NCI-H526 treated with DMSO at 0.1 percent for 48 hours (cell line): Measurements from ENCODE around the gene WSCD1.
A peak's percentile ranks its signal among the peaks of the same experiment; 100 is the strongest.

ENCODE experiments used
- DNase-seq: peaks from one replicate; lab custom pipeline; 2025; lab: John Stamatoyannopoulos, UW

The WSCD1 gene

GRCh38 chr17:6108382-6108781, 38.2 kb downstream of the WSCD1 start:
- DNase-seq, result no peak

GRCh38 chr17:6108987-6109386, 38.8 kb downstream of the WSCD1 start:
- DNase-seq, result no peak

- no peak for DNase-seq
These were observed 39.4 kb downstream of the WSCD1 start for GRCh38 chr17:6109536-6109935.

GRCh38 chr17:6110088-6110487, 39.9 kb downstream of the WSCD1 start:
- no peak for DNase-seq

GRCh38 chr17:6110592-6110991, 40.4 kb downstream of the WSCD1 start:
- no peak for DNase-seq

- DNase-seq, result no peak
These were observed 50.2 kb downstream of the WSCD1 start for GRCh38 chr17:6120351-6120750.

GRCh38 chr17:6124856-6125255, 54.7 kb downstream of the WSCD1 start:
- DNase-seq, result no peak

- DNase-seq, result no peak
These were observed 56.6 kb downstream of the WSCD1 start for GRCh38 chr17:6126768-6127167.

GRCh38 chr17:6134721-6135120, 64.5 kb downstream of the WSCD1 start:
- DNase-seq, result no peak

GRCh38 chr17:6135236-6135635, 65.1 kb downstream of the WSCD1 start:
- no peak for DNase-seq

- no peak for DNase-seq
These were observed 65.8 kb downstream of the WSCD1 start for GRCh38 chr17:6135996-6136395.

GRCh38 chr17:6137716-6138502, 67.7 kb downstream of the WSCD1 start:
- no peak for DNase-seq

- DNase-seq, result peak; percentile 34
These were observed 68.7 kb downstream of the WSCD1 start for GRCh38 chr17:6138761-6139446.

- DNase-seq, result no peak
These were observed 69.3 kb downstream of the WSCD1 start for GRCh38 chr17:6139447-6139832.

- no peak for DNase-seq
These were observed 70.0 kb downstream of the WSCD1 start for GRCh38 chr17:6140188-6140587.

- DNase-seq, result no peak
These were observed 70.7 kb downstream of the WSCD1 start for GRCh38 chr17:6140728-6141330.

- no peak for DNase-seq
These were observed 72.5 kb downstream of the WSCD1 start for GRCh38 chr17:6142701-6143100.

GRCh38 chr17:6145946-6146345, 75.8 kb downstream of the WSCD1 start:
- DNase-seq, result no peak

GRCh38 chr17:6147042-6147441, 76.9 kb downstream of the WSCD1 start:
- no peak for DNase-seq

GRCh38 chr17:6153375-6153774, 83.2 kb downstream of the WSCD1 start:
- DNase-seq, result peak; percentile 52

- no peak for DNase-seq
These were observed 87.5 kb downstream of the WSCD1 start for GRCh38 chr17:6157716-6158115.

- DNase-seq, result no peak
These were observed 89.5 kb downstream of the WSCD1 start for GRCh38 chr17:6159541-6160231.

GRCh38 chr17:6160232-6160555, 90.0 kb downstream of the WSCD1 start:
- no peak for DNase-seq
